Lower leg skin (tissue), 3 donors: ENCODE data around the gene CATSPERB.

Source experiments
- CTCF ChIP-seq, 3 donors: fragments of 450-650 bp; IDR thresholded peaks; one replicate each; pipeline ENCODE4 v1.5.1; 2016; ENCODE audit warnings: antibody characterized with exemption in 3 of 3, mild to moderate bottlenecking in 3 of 3, moderate library complexity in 2 of 3
- POLR2A ChIP-seq, 2 donors: fragments of 450-650 bp; IDR thresholded peaks; one replicate each; pipeline ENCODE4 v1.6.1; 2016 to 2017; ENCODE audit warnings: antibody characterized with exemption in 2 of 2, mild to moderate bottlenecking in 1 of 2, moderate library complexity in 1 of 2

- TF ChIP-seq CTCF (IDR thresholded peaks at IDR 0.05) (no peak), POLR2A (IDR thresholded peaks at IDR 0.05) (no peak)
Measured at GRCh38 chr14:91722386-91722785, 9.5 kb downstream of the CATSPERB start.
